ENCODE data around the gene CAMK2G.
"Not testable (repeated sequence)": the region's sequence is repeated elsewhere in the genome, so short reads cannot be mapped to it uniquely, and the experiment has no call there.

Gene CAMK2G

DNA sequence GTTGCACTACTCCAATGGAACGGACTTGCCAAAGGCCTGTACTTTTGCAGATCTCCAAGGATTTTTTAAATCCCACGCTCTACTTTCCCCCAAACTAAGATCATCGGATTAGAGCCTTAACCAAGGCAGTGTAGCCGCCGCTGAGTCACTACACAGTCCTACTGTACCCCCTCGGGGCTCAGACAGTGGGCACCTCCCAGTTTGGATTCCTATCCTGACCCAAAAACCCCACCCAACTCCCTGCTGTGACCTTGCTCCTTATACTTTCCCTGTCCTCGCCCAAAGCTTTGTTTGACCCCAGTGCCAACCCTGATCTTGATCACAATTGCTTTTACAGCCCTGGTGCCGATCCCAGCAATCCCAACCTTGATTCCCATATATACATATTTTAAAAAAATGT lies 19.1 kb upstream of the CAMK2G start:
- no peak overlapping the region for H3K4me3 ChIP-seq (ENCODE audit: low read length)
- no peak for DNase-seq (ENCODE audit: low read depth)
- TF ChIP-seq, protein P1, sequence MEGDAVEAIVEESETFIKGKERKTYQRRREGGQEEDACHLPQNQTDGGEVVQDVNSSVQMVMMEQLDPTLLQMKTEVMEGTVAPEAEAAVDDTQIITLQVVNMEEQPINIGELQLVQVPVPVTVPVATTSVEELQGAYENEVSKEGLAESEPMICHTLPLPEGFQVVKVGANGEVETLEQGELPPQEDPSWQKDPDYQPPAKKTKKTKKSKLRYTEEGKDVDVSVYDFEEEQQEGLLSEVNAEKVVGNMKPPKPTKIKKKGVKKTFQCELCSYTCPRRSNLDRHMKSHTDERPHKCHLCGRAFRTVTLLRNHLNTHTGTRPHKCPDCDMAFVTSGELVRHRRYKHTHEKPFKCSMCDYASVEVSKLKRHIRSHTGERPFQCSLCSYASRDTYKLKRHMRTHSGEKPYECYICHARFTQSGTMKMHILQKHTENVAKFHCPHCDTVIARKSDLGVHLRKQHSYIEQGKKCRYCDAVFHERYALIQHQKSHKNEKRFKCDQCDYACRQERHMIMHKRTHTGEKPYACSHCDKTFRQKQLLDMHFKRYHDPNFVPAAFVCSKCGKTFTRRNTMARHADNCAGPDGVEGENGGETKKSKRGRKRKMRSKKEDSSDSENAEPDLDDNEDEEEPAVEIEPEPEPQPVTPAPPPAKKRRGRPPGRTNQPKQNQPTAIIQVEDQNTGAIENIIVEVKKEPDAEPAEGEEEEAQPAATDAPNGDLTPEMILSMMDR (conservative IDR thresholded peaks at IDR 0.05; ENCODE audit: low read depth, low read length): no peak

DNA sequence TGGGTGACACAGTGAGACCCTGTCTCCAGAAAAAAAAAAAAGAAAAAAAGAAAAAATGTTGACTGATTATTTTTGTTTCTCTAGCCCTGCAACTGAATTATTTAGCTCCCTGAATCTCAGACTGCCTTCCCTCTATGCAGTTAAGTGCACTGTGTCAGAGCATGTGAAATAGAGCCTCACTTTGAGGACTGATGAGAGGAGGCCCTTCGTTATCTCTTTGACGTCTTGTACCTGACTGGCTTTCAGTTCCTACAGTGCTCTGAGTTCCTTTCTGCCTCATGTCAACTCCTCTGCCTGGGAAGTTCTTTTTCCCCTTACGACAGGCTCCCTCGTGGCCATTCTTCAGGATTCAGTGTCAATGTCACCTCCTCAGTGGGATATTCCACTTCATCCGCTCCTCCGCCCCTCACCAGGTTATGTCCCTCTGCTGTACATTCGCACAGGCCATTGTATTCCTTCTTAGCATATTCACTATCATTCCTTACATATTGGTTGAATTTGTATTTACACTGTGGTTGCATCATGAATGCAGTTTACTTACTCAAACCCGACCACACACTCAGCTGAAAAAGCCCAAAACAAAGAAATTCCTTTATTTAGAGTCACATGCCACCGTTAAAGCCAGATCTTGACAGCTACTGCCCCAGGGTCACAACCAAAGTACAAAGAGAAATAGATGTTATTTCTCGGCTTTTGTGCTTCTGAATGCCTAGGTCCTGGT lies 18.1 kb upstream of the CAMK2G start:
- H3K4me3 ChIP-seq (ENCODE audit: low read length): no peak overlapping the region
- TF ChIP-seq, protein P1 (conservative IDR thresholded peaks at IDR 0.05; ENCODE audit: low read depth, low read length): no peak
- no peak for DNase-seq (ENCODE audit: low read depth)

DNA sequence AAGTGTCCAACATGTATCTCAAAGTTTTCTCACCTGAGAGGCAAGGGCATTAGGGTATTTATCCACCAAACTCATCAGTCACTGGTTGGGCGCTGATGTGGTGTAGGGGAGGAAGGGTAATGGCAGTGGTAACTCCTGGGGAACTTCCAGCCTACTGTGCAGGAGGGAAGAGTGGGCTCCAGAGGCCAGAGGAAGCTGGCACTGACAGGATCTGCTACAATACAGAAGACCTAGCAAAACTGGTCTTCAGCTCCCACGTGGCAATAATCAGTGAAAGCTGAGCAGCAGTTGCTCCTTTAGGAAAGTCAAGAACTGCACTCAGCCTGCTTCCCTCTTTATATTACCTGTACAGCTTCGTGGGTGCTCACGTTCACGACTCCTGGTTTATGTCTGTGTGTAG lies 17.2 kb upstream of the CAMK2G start:
- no peak overlapping the region for H3K4me3 ChIP-seq (ENCODE audit: low read length)
- DNase-seq (ENCODE audit: low read depth): no peak
- TF ChIP-seq, protein P1 (conservative IDR thresholded peaks at IDR 0.05; ENCODE audit: low read depth, low read length): no peak

DNA sequence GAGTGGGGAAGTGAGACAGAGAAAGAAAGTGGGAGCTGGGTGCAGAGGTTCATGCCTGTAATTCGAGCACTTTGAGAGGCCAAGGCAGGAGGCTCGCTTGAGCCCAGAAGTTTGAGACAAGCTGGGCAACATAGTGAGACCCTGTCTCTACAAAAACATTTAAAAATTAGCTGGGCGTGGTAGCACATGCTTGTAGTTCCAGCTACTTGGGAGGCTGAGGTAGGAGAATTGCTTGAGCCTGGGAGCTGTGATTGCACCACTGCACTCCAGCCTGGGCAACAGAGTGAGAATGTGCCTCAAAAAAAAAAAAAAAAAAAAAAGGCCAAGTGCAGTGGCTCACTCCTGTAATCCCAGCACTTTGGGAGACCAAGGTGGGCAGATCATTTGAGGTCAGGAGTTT lies 16.5 kb upstream of the CAMK2G start:
- DNase-seq (ENCODE audit: low read depth); H3K4me3 ChIP-seq (ENCODE audit: low read length): not testable (repeated sequence)

DNA sequence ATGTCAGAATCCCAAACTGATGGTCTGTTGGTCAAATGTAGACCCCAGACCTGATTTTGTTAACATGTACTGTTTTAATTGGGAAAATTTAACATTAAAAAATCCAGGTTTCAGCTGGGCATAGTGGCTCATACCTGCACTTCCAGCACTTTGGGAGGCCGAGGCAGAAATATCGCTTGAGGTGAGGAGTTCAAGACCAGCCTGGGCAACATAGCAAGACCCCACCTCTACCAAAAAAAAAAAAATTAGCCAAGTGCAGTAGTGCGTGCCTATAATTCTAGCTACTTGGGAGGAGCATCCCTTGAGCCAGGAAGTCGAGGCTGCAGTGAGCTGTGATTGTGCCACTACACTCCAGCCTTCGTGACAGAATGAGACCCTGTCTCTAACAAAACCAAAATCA lies 15.9 kb upstream of the CAMK2G start:
- H3K4me3 ChIP-seq (ENCODE audit: low read length): no peak overlapping the region
- TF ChIP-seq, protein P1 (conservative IDR thresholded peaks at IDR 0.05; ENCODE audit: low read depth, low read length): no peak
- DNase-seq (ENCODE audit: low read depth): no peak

DNA sequence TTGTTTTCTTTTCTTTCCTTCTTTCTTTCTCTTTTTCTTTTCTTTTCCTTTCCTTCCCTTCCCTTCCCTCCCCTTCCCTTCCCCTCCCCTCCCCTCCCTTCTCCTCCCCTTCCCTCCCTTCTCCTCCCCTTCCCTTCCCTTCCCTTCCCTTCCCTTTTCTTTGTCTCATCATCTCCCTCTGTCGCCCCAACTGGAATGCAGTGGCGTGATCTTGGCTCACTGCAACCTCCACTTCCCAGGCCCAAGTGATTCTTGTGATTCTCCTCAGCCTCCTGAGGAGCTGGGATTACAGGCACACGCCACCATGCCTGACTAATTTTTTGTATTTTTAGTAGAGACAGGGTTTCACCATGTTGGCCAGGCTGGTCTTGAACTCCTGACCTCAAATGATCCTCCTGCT lies 15.1 kb upstream of the CAMK2G start:
- not testable (repeated sequence) for DNase-seq (ENCODE audit: low read depth); H3K4me3 ChIP-seq (ENCODE audit: low read length)

DNA sequence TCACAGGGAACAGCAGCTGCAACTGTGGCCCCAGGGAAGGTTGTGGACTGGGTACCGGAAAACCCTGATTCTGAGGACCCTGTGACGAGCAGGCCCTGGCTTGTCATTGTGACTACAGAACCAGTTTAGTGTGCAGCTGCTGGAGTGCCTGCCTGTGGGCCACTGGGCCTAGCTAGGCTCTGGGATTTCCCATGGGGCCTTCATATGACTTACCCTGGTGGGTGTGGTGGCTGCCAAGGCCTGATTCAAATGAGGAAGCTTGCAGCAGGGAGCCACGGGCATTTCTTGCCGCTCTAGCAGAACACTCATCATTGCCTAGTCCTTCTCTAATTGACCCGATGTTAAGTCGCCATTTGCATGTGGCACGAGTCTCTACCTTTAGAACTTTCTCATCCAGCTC lies 14.7 kb upstream of the CAMK2G start:
- TF ChIP-seq, protein P1 (conservative IDR thresholded peaks at IDR 0.05; ENCODE audit: low read depth, low read length): no peak
- no peak overlapping the region for H3K4me3 ChIP-seq (ENCODE audit: low read length)
- DNase-seq (ENCODE audit: low read depth): no peak

DNA sequence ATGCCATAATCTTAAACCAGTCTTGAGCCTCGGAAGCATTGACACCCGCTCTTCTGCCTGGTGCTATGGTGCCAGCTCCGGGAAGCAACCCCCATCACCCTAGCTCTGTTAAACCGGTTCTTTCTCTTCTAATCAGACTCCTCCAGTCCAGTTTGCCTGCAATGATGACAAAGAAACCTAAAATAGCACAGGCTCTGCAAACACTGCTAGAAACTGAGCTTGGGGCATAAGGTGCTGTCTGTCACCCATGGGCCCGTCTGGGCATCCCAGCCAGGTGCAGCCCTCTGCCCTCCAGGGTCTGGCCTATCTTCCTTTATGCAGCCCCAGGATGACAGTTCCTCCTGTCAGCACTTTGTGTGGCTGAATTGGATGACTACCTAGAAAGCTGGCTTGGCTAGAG lies 14.2 kb upstream of the CAMK2G start:
- no peak overlapping the region for H3K4me3 ChIP-seq (ENCODE audit: low read length)
- DNase-seq (ENCODE audit: low read depth): no peak
- TF ChIP-seq, protein P1 (conservative IDR thresholded peaks at IDR 0.05; ENCODE audit: low read depth, low read length): no peak
